ENCODE results near the gene DOCK3. TPM values are rescaled to one million over a fixed set of nuclear protein-coding genes. Genes with fewer than 3 reads are reported as not detected.

DOCK3 gene
- total and polyA plus RNA-seq, 4 donors = 0.01 to 0.08 (median 0.06) TPM; not detected in 1

GRCh38 chr3:51035630-51036029 lies 360.9 kb downstream of the DOCK3 start (continued):
- no peak for TF ChIP-seq CTCF (IDR thresholded peaks at IDR 0.05; ENCODE audit: low read depth, low read length, missing input control)

DNA sequence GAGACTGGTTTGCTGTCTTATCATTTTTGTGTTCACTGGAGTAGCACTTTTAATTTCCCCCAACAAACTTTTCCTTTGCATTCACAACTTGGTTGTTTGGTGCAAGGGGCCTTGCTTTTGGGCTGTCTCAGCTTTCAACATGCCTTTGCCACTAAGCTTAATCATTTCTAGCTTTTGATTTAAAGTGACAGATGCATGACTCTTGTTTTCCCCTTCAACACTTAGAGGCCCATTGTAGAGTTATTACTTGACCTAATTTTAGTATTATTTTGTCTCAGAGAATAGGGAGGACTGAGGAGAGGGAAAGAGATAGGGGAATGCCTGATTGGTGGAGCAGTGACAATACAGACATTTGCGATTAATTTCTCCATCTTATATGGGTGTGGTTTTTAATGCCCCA lies 370.3 kb downstream of the DOCK3 start:
- Histone ChIP-seq H3K4me3 (ENCODE audit: low read depth in 1 of 3, low read length in 3 of 3) (no peak overlapping the region), H3K4me1 (ENCODE audit: control insufficient read depth in 4 of 4, insufficient read depth in 4 of 4, low read length in 3 of 4) (no peaks in the 10 kb centered on the region), H3K27ac (ENCODE audit: low read depth in 1 of 2, low read length in 2 of 2) (no peak overlapping the region), H3K9ac (ENCODE audit: low read depth in 1 of 2, low read length in 2 of 2) (no peak overlapping the region), H3K9me3 (ENCODE audit: control insufficient read depth in 4 of 4, low read length in 3 of 4) (no peaks in the 10 kb centered on the region), H3K36me3 (ENCODE audit: control insufficient read depth in 4 of 4, insufficient read depth in 3 of 4, low read depth in 1 of 4, low read length in 3 of 4) (no peaks in the 10 kb centered on the region), H3K27me3 (ENCODE audit: control insufficient read depth in 4 of 4, insufficient read depth in 4 of 4, low read length in 3 of 4) (no peaks in the 10 kb centered on the region)
- TF ChIP-seq HNF4G (IDR thresholded peaks at IDR 0.05) (no peak), SP1 (IDR thresholded peaks at IDR 0.05) (no peak), GABPA (IDR thresholded peaks at IDR 0.05 in 1 of 2, conservative IDR thresholded peaks at IDR 0.05 in 1 of 2) (no peak), JUND (IDR thresholded peaks at IDR 0.05) (no peak), TAF1 (conservative IDR thresholded peaks at IDR 0.05) (no peak), YY1 (IDR thresholded peaks at IDR 0.05) (no peak), RXRA (IDR thresholded peaks at IDR 0.05) (no peak), RAD21 (IDR thresholded peaks at IDR 0.05) (no peak), ZBTB33 (IDR thresholded peaks at IDR 0.05) (no peak), FOXA1 (IDR thresholded peaks at IDR 0.05) (no peak), CTCF (IDR thresholded peaks at IDR 0.05; ENCODE audit: low read depth, low read length, missing input control) (no peak), NR2F2 (IDR thresholded peaks at IDR 0.05) (no peak), EGR1 (IDR thresholded peaks at IDR 0.05; ENCODE audit: low read depth in 2 of 2) (no peak)
- TF ChIP-seq, protein P1, sequence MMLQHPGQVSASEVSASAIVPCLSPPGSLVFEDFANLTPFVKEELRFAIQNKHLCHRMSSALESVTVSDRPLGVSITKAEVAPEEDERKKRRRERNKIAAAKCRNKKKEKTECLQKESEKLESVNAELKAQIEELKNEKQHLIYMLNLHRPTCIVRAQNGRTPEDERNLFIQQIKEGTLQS (IDR thresholded peaks at IDR 0.05) = no peak
- TF ChIP-seq, protein P2, sequence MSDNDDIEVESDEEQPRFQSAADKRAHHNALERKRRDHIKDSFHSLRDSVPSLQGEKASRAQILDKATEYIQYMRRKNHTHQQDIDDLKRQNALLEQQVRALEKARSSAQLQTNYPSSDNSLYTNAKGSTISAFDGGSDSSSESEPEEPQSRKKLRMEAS (IDR thresholded peaks at IDR 0.05) = no peak
- TF ChIP-seq, protein P3, sequence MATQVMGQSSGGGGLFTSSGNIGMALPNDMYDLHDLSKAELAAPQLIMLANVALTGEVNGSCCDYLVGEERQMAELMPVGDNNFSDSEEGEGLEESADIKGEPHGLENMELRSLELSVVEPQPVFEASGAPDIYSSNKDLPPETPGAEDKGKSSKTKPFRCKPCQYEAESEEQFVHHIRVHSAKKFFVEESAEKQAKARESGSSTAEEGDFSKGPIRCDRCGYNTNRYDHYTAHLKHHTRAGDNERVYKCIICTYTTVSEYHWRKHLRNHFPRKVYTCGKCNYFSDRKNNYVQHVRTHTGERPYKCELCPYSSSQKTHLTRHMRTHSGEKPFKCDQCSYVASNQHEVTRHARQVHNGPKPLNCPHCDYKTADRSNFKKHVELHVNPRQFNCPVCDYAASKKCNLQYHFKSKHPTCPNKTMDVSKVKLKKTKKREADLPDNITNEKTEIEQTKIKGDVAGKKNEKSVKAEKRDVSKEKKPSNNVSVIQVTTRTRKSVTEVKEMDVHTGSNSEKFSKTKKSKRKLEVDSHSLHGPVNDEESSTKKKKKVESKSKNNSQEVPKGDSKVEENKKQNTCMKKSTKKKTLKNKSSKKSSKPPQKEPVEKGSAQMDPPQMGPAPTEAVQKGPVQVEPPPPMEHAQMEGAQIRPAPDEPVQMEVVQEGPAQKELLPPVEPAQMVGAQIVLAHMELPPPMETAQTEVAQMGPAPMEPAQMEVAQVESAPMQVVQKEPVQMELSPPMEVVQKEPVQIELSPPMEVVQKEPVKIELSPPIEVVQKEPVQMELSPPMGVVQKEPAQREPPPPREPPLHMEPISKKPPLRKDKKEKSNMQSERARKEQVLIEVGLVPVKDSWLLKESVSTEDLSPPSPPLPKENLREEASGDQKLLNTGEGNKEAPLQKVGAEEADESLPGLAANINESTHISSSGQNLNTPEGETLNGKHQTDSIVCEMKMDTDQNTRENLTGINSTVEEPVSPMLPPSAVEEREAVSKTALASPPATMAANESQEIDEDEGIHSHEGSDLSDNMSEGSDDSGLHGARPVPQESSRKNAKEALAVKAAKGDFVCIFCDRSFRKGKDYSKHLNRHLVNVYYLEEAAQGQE (IDR thresholded peaks at IDR 0.05) = no peak
- WGBS = 93% methylated on average over 1 of the region's 1 CpG
- no peak for DNase-seq (ENCODE audit: low spot score)

Data from liver (tissue), 9 donors.